Activated CD8-positive, alpha-beta memory T cell treated with anti-CD3 and anti-CD28 coated beads, Interleukin-2, amount 50 U/mL, for 1 hour (primary cell): ENCODE data around the gene CYTH1.
"Not testable (repeated sequence)": the region's sequence is repeated elsewhere in the genome, so short reads cannot be mapped to it uniquely, and the experiment has no call there.

Experiments used
- DNase-seq: peaks from one replicate; pipeline ENCODE4 v3.0.0-alpha.2; 2020; ENCODE audit errors: extremely low read depth

Gene CYTH1

GRCh38 chr17:78787444-78787843 is 5.4 kb upstream of the CYTH1 start:
- no peak for DNase-seq

- DNase-seq, result no peak
Measured at GRCh38 chr17:78785663-78786057, 3.6 kb upstream of the CYTH1 start.

DNA sequence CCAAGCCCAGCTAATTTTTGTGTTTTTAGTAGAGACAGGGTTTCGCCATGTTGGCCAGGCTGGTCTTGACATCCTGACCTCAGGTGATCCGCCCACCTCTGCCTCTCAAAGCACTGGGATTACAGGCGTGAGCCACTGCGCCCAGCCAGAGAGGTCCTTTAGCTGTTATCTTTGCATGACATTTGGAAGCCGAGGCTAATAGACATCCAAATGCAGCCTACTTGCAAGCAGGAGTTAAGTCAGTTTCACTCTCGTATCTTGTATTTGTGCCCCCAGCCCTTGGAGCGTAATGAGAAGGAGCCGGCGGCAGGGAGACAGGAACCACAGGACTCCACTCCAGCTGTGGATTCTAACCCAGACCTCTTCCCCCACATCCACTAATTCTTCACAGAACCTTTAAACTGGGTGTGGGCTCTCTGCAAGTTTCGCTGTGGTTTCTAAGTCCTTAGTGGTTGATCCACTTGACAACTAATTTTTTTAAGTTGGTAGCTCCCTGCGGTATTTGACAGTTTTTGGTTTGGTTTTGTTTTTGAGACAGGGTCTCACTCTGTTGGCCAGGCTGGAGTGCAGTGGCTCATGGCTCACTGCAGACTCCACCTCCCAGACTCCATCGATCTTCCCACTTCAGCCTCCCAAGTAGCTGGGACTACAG is 3.1 kb upstream of the CYTH1 start:
- no peak for DNase-seq

- no peak for DNase-seq
Measured at GRCh38 chr17:78784352-78784751, 2.3 kb upstream of the CYTH1 start.

GRCh38 chr17:78783711-78784324 is 1.7 kb upstream of the CYTH1 start:
- DNase-seq, result no peak

DNA sequence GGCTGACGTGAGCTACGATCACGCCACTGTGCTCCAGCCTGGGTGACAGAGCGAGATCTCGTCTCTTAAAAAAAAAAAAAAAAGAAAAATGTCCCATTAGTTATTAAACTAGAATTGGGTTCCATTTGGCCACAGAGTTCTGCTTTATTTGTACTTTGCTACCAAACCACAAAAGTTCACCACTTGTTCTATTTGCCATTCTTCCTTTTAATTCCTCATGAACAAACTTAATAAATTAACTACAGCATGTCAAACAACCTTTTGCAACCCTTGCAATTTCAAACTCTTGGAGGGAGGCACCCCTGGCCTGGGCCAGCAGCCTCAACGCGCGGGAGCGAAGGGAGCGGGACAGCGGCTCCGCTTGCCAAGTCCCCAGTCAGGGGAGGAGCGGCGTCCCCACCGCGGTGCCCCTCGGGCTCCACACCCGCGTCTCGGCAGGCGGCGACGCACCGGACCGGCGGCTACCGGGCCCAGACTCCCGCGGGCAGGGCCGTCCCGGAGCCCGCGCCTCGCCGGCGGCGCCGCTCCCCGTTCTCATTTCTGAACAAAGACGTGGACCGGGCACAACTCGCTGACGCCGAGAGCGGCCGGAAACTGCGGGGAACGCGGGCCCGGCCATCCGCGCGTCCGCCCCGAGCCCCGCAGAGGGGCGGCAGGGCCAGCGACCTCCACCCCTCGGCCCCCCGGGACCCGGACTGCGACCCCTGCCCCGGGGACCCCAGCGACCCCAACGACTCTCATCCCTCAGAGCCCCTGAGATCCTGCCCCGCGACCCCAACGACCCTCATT is 775 bp downstream of the CYTH1 start:
- DNase-seq, result no peak

DNA sequence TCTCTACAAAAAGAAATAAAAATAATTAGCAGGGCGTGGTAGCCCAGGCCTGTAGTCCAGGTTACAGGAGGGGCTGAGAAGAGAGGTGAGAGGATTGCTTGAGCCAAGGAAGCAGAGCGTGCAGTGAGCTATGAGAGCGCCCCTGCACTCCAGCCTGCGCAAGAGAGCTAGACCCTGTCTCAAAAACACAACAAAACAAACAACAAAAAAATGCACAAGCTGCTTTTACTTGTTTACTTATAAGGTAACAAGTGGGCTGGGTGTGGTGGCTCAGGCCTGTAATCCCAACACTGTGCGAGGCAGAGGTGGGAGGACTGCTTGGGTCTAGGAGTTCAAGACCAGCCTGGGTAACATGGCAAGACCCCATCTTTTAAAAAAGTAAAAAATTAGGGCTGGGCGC is 1.7 kb downstream of the CYTH1 start:
- DNase-seq, result no peak

DNA sequence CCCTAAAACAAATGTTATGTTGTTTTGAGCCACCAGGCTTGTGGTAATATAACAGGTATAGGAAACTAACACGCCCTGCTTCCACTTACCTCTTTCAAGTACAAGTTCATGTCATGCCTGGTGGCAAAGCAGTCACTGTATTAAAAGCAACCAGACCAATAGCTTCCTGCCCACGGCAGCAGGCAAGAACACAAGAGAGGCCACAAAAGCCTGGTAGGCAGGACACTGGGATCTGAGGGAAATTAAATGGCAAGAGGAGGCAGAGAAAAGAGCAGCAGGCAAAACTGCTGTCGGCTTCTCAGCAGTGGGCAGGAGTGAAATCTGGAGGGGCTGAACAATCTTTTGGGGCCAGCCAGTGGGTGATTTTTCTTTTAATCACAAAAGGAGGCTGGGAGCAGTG is 2.2 kb downstream of the CYTH1 start:
- peak; percentile 41 for DNase-seq

DNA sequence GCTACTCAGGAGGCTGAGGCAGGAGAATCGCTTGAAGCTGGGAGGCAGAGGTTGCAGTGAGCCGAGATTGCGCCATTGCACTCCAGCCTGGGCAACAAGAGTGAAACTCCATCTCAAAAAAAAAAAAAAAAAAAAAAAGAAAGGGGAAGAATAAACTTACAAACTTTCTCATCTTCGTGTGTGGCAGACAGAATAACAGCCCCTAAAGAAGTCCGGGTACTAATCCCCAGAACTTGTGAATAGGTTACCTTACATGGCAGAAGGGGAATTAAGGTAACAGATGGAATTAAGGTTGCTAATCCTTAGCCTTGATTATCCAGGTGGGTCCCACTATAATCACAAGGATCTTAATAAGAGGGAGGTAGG is 2.8 kb downstream of the CYTH1 start:
- not testable (repeated sequence) for DNase-seq

GRCh38 chr17:78777881-78778280 is 4.2 kb downstream of the CYTH1 start:
- DNase-seq, result no peak

GRCh38 chr17:78774956-78775571 is 7.0 kb downstream of the CYTH1 start:
- DNase-seq, result no peak

DNA sequence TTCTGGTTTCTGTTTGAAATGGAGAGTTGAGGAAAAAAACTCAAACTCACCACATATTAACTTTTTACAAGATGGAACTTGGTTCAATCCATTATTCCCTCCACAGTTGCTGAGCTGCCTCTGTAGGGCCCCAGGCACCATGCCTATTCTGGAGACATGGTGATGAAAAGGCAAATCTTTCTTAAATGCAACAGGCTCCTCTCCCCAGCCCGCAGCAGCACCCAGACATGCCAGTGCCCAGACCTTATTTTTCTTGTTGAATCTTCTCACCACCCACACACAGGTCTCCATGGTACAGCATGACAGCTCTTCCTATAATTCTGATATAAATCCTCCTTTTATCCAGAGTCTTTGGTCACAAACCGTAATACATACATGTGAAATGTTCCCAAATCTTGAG is 7.6 kb downstream of the CYTH1 start:
- DNase-seq, result no peak

- no peak for DNase-seq
Measured at GRCh38 chr17:78771758-78772382, 10.2 kb downstream of the CYTH1 start.

GRCh38 chr17:78769196-78769773 is 12.8 kb downstream of the CYTH1 start:
- no peak for DNase-seq

GRCh38 chr17:78767806-78768205 is 14.3 kb downstream of the CYTH1 start:
- no peak for DNase-seq

GRCh38 chr17:78766743-78767294 is 15.3 kb downstream of the CYTH1 start:
- DNase-seq, result no peak

DNA sequence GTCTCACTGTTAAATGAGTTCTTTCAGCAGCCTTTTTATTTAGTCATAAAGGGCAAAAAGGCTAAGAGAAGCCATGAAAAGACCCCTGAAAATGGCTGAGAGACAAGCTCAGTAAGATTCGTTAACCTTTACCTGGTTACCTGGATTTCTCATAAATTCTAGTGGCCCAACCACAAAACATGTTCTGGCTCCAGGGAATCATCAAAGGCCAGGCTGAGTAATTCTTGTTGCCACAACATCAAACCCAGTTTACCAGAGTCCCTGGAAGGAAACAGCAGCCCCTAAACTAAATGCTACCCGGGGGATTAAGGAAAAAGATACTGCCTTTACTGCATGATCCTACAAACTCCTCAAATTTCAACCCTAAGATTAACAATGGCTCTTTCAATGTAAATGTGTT is 15.8 kb downstream of the CYTH1 start:
- no peak for DNase-seq

DNA sequence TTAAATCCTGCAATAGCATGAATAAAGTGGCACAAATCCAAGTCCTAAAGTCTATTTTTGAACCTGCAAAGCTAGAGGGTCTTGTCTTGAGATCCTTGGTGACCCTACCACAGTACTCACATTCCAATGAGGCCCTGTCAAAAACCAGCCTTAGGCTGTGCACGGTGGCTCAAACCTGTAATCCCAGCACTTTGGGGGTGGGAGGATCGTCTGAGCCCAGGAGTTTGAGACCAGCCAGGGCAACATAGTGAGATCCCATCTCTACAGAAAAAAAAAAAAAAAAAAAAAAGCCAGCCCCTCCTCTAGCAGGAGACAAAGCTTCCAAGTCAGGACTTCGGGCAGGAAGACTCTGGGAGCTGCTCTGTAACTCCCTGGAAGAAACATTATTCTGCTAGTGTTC is 16.3 kb downstream of the CYTH1 start:
- DNase-seq, result no peak

DNA sequence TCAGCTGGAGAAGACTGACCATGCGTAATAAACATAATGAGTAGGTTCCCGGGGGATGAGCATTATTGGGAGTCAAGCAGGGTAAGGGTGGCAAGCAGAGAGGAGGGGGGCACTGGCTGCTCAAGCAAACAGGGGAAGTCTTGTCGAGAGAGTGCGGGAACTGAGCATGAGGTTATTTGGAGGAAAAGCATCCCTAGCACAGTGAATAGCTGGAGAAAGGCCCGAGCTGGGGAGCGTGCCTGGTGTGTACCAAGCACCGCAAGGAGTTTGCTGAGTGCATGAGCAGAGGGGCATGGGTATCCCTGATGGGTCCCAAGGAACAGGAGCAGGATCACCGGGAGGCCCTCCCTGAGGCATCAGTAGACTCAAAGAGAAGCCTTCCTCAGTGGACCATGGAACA is 17.2 kb downstream of the CYTH1 start:
- DNase-seq, result no peak

GRCh38 chr17:78763561-78763960 is 18.5 kb downstream of the CYTH1 start:
- no peak for DNase-seq

- DNase-seq, result no peak
Measured at GRCh38 chr17:78761789-78762406, 20.2 kb downstream of the CYTH1 start.
